ENCODE results near the gene MED15. TPM values are rescaled to one million over a fixed set of nuclear protein-coding genes. Genes with fewer than 3 reads are reported as not detected.

Gene MED15
- total and polyA plus RNA-seq, 2 experiments from 2014 or later, result 45.1 to 45.3 TPM

- no peak for DNase-seq (ENCODE audit: low read depth in 1 of 2, low spot score in 1 of 2)
- Histone ChIP-seq H3K27ac (no peak overlapping the region), H3K4me1 (ENCODE audit: low read depth) (no peaks in the 10 kb centered on the region), H3K9me3 (ENCODE audit: low read depth) (no peaks in the 10 kb centered on the region), H3K27me3 (no peaks in the 10 kb centered on the region), H3K36me3 (peaks cover 52% of the 10 kb centered on the region), H3K4me3 (no peak overlapping the region)
- no peak for TF ChIP-seq CTCF (IDR thresholded peaks at IDR 0.05; ENCODE audit: low read depth, low read length)
Observed at GRCh38 chr22:20565761-20566160, 58.4 kb downstream of the MED15 start.

- Histone ChIP-seq H3K36me3 (peaks cover 59% of the 10 kb centered on the region), H3K27ac (no peak overlapping the region), H3K27me3 (no peaks in the 10 kb centered on the region), H3K4me3 (no peak overlapping the region), H3K9me3 (ENCODE audit: low read depth) (no peaks in the 10 kb centered on the region), H3K4me1 (ENCODE audit: low read depth) (no peaks in the 10 kb centered on the region)
- no peak for TF ChIP-seq CTCF (IDR thresholded peaks at IDR 0.05; ENCODE audit: low read depth, low read length)
- peak in 1 of 2 donors; percentile 75 for DNase-seq (ENCODE audit: low read depth in 1 of 2, low spot score in 1 of 2)
Observed at GRCh38 chr22:20566420-20567260, 59.2 kb downstream of the MED15 start.

GRCh38 chr22:20567371-20567847 lies 60.0 kb downstream of the MED15 start:
- Histone ChIP-seq H3K27ac (peak overlapping the region; percentile 16), H3K36me3 (peaks cover 66% of the 10 kb centered on the region), H3K4me1 (ENCODE audit: low read depth) (no peaks in the 10 kb centered on the region), H3K27me3 (no peaks in the 10 kb centered on the region), H3K9me3 (ENCODE audit: low read depth) (no peaks in the 10 kb centered on the region), H3K4me3 (no peak overlapping the region)
- TF ChIP-seq CTCF (IDR thresholded peaks at IDR 0.05; ENCODE audit: low read depth, low read length), result no peak
- DNase-seq (ENCODE audit: low read depth in 1 of 2, low spot score in 1 of 2), result no peak

- Histone ChIP-seq H3K4me3 (no peak overlapping the region), H3K27me3 (no peaks in the 10 kb centered on the region), H3K36me3 (peaks cover 63% of the 10 kb centered on the region), H3K27ac (no peak overlapping the region), H3K4me1 (ENCODE audit: low read depth) (no peaks in the 10 kb centered on the region), H3K9me3 (ENCODE audit: low read depth) (no peaks in the 10 kb centered on the region)
- TF ChIP-seq CTCF (IDR thresholded peaks at IDR 0.05; ENCODE audit: low read depth, low read length), result peak; percentile 52
- DNase-seq (ENCODE audit: low read depth in 1 of 2, low spot score in 1 of 2), result peak in 1 of 2 donors; percentile 61
Observed at GRCh38 chr22:20567993-20568417, 60.6 kb downstream of the MED15 start.

GRCh38 chr22:20568502-20569058 lies 61.2 kb downstream of the MED15 start:
- H3K36me3 ChIP-seq, result peaks cover 57% of the 10 kb centered on the region

More at GRCh38 chr22:20568502-20569058, 61.2 kb downstream of the MED15 start:
- DNase-seq (ENCODE audit: low read depth in 1 of 2, low spot score in 1 of 2), result no peak
- H3K4me3 ChIP-seq, result no peak overlapping the region
- no peaks in the 10 kb centered on the region for H3K4me1 ChIP-seq (ENCODE audit: low read depth)
- no peaks in the 10 kb centered on the region for H3K27me3 ChIP-seq
- no peaks in the 10 kb centered on the region for H3K9me3 ChIP-seq (ENCODE audit: low read depth)
- TF ChIP-seq CTCF (IDR thresholded peaks at IDR 0.05; ENCODE audit: low read depth, low read length), result no peak
- H3K27ac ChIP-seq, result no peak overlapping the region

All from cardiac muscle cell (in vitro differentiated cells and primary cell).